Cardiac muscle cell (in vitro differentiated cells and primary cell): Measurements from ENCODE around the gene DSN1. TPM values are rescaled to one million over a fixed set of nuclear protein-coding genes. Genes with fewer than 3 reads are reported as not detected.

ENCODE experiments used
- DNase-seq, 2 donors: peaks; one replicate each; pipeline versions ENCODE4 v3.0.0 to v3.0.0-alpha.2; 2010 to 2017; ENCODE audit warnings: low read depth in 1 of 2, low spot score in 1 of 2
- H3K27ac ChIP-seq: fragments of 200-600 bp; sonication (generic); 2 replicates; pipeline ENCODE4 v1.5.1; 2016
- H3K27me3 ChIP-seq: fragments of 200-600 bp; sonication (generic); 2 replicates; pipeline ENCODE4 v1.6.0; 2016; ENCODE audit warnings: control low read depth
- H3K36me3 ChIP-seq: fragments of 200-600 bp; sonication (generic); 2 replicates; pipeline ENCODE4 v1.5.1; 2016; ENCODE audit warnings: control low read depth
- H3K4me1 ChIP-seq: fragments of 200-600 bp; sonication (generic); 2 replicates; pipeline ENCODE4 v1.8.1; 2017; ENCODE audit warnings: low read depth, mild to moderate bottlenecking, mixed run types
- H3K4me3 ChIP-seq: fragments of 200-600 bp; sonication (generic); 2 replicates; pipeline ENCODE4 v1.5.1; 2016; ENCODE audit warnings: mild to moderate bottlenecking
- H3K9me3 ChIP-seq: fragments of 200-600 bp; sonication (generic); 2 replicates; pipeline ENCODE4 v1.5.1; 2017; ENCODE audit warnings: low read depth, mild to moderate bottlenecking, control low read depth
- polyA plus RNA-seq: library from polyadenylated mRNA; unstranded; fragments of >200 nt; fragmentation: Nextera tagmentation; extraction: Ambion mirVana; gene quantifications from 2 replicates; pipeline ENCODE4 v1.2.1, GENCODE V29; 2016
- total RNA-seq: library from RNA; depleted of rRNA; stranded (reverse); fragments of >200 nt; gene quantifications from 2 replicates; pipeline ENCODE4 v1.2.3, GENCODE V29; 2016
- TF ChIP-seq, protein P1 (sequence below): IDR thresholded peaks from 2 replicates; pipeline ENCODE4 v1.5.1; 2012; ENCODE audit warnings: low read depth, mild to moderate bottlenecking, low read length

The DSN1 gene
- total and polyA plus RNA-seq, 2 experiments from 2014 or later = 10.2 to 18.6 TPM

DNA sequence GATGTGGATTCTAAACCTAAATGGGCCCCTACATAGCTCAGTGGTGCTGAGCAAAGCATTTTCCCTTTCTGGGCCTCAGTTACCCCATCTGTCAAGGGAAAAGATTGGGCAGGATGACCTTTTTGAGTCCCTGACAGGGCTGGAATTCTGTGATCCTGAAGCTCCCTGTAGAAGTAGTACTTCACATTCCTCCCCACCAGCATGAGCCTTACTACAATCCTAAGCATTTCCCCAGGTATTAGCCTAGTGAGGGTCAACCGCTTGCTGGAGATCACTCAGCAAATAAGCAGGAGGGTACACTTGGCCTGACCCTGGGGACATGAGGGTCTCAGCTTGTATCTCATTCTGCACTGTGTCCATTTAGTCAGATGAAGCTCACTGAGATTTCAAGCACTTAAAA, 41.1 kb downstream of the DSN1 start:
- H3K27me3 ChIP-seq = no peaks in the 10 kb centered on the region

DNA sequence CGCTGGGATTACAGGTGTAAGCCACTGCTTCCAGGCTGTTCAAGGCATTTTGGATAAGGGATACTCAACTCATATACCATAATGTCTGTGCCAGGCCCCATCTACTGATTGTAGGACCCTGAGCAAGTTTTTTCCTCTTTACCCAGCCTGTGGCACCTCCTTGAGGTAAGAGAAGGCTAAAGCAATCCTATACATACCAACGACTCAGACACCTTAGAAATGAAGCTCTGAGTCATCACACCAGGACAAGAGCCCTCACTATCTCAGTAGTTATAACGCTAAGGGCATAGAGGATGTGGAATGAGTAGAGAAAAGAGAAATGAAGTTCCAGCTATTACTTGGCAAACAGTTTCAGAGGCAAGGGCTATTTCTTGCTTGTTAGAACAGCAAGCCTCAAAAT, 44.6 kb downstream of the DSN1 start:
- no peaks in the 10 kb centered on the region for H3K27me3 ChIP-seq
- H3K4me3 ChIP-seq = no peak overlapping the region
- peak in 1 of 2 donors; percentile 19 for DNase-seq
- no peak overlapping the region for H3K27ac ChIP-seq
- no peaks in the 10 kb centered on the region for H3K9me3 ChIP-seq
- no peaks in the 10 kb centered on the region for H3K4me1 ChIP-seq
- TF ChIP-seq, protein P1, sequence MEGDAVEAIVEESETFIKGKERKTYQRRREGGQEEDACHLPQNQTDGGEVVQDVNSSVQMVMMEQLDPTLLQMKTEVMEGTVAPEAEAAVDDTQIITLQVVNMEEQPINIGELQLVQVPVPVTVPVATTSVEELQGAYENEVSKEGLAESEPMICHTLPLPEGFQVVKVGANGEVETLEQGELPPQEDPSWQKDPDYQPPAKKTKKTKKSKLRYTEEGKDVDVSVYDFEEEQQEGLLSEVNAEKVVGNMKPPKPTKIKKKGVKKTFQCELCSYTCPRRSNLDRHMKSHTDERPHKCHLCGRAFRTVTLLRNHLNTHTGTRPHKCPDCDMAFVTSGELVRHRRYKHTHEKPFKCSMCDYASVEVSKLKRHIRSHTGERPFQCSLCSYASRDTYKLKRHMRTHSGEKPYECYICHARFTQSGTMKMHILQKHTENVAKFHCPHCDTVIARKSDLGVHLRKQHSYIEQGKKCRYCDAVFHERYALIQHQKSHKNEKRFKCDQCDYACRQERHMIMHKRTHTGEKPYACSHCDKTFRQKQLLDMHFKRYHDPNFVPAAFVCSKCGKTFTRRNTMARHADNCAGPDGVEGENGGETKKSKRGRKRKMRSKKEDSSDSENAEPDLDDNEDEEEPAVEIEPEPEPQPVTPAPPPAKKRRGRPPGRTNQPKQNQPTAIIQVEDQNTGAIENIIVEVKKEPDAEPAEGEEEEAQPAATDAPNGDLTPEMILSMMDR = no peak
- H3K36me3 ChIP-seq = no peaks in the 10 kb centered on the region

More for the DNA sequence above, 41.1 kb downstream of the DSN1 start:
- Histone ChIP-seq H3K9me3 (no peaks in the 10 kb centered on the region), H3K27ac (no peak overlapping the region), H3K4me3 (no peak overlapping the region), H3K36me3 (no peaks in the 10 kb centered on the region), H3K4me1 (peaks cover 10% of the 10 kb centered on the region)
- DNase-seq = peak in 1 of 2 donors; percentile 20
- TF ChIP-seq, protein P1 = no peak

DNA sequence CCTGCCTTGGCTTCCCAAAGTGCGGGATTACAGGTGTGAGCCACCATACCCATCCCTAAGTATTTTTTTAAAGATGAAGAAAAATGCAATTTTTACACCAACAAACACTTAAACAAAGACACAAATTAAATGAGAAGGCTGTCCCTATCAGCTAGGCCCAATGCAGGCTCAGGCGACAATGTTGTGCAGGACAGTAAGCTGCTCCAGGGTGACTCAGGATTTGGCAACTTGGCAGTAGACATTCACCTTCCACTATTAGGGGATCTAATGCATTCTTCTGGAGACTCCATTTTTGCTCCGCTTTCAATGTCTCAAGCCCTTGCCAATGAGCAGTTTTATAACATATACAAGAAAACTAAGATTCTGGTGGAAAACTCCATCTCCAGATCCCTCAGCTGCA, 47.4 kb downstream of the DSN1 start:
- H3K4me1 ChIP-seq = no peaks in the 10 kb centered on the region
- no peak overlapping the region for H3K4me3 ChIP-seq
- DNase-seq = no peak
- no peak overlapping the region for H3K27ac ChIP-seq
- H3K36me3 ChIP-seq = peaks cover 3% of the 10 kb centered on the region
- no peaks in the 10 kb centered on the region for H3K27me3 ChIP-seq
- H3K9me3 ChIP-seq = no peaks in the 10 kb centered on the region
- TF ChIP-seq, protein P1 = no peak

DNA sequence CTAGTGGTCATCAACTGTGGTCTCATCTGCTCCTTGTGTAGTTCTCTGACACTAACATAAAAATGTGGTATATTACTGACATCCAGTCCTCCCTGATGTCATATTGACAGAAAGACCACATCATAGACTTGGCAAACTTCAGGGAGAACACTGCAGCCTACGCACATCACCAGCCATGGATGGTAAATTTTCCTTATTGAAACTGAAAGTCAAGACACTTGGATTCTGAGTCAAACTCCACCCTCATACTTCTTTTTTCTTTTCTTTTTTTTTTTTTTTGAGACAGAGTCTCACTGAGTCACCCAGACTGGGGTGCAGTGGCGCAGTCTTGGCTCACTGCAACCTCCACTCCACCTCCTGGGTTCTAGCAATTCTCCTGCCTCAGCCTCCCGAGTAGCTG, 53.1 kb downstream of the DSN1 start:
- Histone ChIP-seq H3K36me3 (peaks cover 3% of the 10 kb centered on the region), H3K4me1 (peaks cover 8% of the 10 kb centered on the region), H3K9me3 (no peaks in the 10 kb centered on the region), H3K27ac (no peak overlapping the region), H3K4me3 (no peak overlapping the region), H3K27me3 (no peaks in the 10 kb centered on the region)
- TF ChIP-seq, protein P1 = no peak
- DNase-seq = peak in 1 of 2 donors; percentile 6

DNA sequence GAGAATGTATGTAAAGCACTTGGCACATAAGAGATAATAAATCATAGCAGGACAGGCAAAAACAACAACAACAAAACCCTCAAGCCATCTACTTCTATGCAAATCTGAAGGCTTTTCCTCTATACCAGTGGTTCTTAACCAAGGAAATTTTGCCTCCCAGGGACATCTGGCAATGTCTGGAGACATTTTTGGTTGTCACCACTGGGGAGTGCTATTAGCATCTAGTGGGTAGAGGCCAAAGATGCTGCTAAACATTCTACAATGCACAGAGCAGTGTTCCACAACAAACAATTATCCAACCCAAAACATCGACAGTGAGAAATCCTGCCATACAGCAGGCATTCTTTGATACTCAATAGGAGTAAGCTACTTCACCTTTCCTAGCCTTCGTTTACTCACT, 55.9 kb downstream of the DSN1 start:
- Histone ChIP-seq H3K9me3 (no peaks in the 10 kb centered on the region), H3K36me3 (peaks cover 3% of the 10 kb centered on the region), H3K4me1 (peaks cover 8% of the 10 kb centered on the region), H3K27ac (no peak overlapping the region), H3K4me3 (no peak overlapping the region), H3K27me3 (no peaks in the 10 kb centered on the region)
- DNase-seq = peak; percentile 8 to 19
- TF ChIP-seq, protein P1 = peak; percentile 18

DNA sequence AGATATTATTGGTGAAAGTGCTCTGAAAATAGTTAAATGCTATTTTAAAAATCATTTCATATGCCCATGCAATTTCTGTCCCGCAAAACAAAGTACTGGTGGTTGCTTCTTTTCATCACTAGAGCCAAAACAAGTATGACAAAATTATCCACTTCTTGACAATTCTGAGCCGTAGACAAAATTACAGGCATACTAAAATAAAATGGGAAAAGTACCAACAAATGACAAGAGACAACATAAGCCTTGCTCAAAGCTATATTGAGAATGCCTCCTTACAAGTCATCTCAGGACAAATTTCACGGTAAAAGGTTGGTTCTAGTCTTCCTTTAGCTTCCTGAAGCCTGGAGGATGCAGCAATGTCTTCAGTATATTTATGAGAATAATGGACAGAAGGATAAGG, 56.5 kb downstream of the DSN1 start:
- Histone ChIP-seq H3K27ac (no peak overlapping the region), H3K9me3 (no peaks in the 10 kb centered on the region), H3K4me1 (peaks cover 8% of the 10 kb centered on the region), H3K36me3 (peaks cover 3% of the 10 kb centered on the region), H3K27me3 (no peaks in the 10 kb centered on the region), H3K4me3 (no peak overlapping the region)
- no peak for DNase-seq
- TF ChIP-seq, protein P1 = no peak
